Astrocyte (in vitro differentiated cells and primary cell): ENCODE data around the gene H3-3A.

ENCODE experiments used
- EZH2 ChIP-seq: IDR thresholded peaks from 2 replicates; pipeline ENCODE4 v1.6.1; 2012; ENCODE audit warnings: mild to moderate bottlenecking, low read length, inconsistent platforms; ENCODE audit not compliant: insufficient read depth
- TF ChIP-seq, protein P1 (sequence below): IDR thresholded peaks from 2 replicates; pipeline ENCODE4 v1.5.1; 2011; ENCODE audit warnings: low read depth, mild to moderate bottlenecking, inconsistent platforms, low read length, moderate library complexity; ENCODE audit not compliant: insufficient read depth

DNA sequence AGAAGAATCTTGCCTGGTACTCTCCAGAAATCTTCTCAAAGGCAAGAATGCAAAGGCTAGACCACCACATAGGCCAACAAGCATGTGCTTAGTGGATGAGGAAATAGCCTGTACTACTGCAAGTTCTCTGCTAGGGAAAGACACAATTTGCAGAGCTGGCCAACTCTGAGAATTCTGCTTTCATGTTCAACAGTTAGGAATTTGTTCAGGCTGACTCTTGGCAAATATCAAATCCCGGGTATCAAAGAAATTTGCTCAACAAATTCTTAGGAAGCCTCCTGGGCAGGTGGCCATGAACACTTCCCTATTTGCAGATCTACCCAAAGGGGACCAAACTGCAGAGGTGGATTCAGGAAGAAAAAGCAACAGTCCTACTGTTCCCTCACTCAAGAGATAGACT, 15.0 kb upstream of the H3-3A start:
- TF ChIP-seq, protein P1, sequence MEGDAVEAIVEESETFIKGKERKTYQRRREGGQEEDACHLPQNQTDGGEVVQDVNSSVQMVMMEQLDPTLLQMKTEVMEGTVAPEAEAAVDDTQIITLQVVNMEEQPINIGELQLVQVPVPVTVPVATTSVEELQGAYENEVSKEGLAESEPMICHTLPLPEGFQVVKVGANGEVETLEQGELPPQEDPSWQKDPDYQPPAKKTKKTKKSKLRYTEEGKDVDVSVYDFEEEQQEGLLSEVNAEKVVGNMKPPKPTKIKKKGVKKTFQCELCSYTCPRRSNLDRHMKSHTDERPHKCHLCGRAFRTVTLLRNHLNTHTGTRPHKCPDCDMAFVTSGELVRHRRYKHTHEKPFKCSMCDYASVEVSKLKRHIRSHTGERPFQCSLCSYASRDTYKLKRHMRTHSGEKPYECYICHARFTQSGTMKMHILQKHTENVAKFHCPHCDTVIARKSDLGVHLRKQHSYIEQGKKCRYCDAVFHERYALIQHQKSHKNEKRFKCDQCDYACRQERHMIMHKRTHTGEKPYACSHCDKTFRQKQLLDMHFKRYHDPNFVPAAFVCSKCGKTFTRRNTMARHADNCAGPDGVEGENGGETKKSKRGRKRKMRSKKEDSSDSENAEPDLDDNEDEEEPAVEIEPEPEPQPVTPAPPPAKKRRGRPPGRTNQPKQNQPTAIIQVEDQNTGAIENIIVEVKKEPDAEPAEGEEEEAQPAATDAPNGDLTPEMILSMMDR = no peak
- TF ChIP-seq EZH2 = no peak
